Chondrocyte (in vitro differentiated cells): ENCODE measurements around the gene CDR2L. TPM values are rescaled to one million over a fixed set of nuclear protein-coding genes. Genes with fewer than 3 reads are reported as not detected.

ENCODE experiments used
- DNase-seq: peaks from one replicate; pipeline ENCODE4 v3.0.0; 2021; ENCODE audit warnings: mixed read lengths, low spot score
- H3K27ac Mint-ChIP-seq: one replicate; pipeline ENCODE4 v1.8.0; 2021; ENCODE audit warnings: mild to moderate bottlenecking, moderate library complexity, mixed read lengths; ENCODE audit not compliant: unreplicated experiment
- H3K27me3 Mint-ChIP-seq: 2 replicates; pipeline ENCODE4 v1.8.0; 2021; ENCODE audit warnings: low read depth, mixed read lengths
- H3K36me3 Mint-ChIP-seq: 2 replicates; pipeline ENCODE4 v1.8.0; 2021; ENCODE audit warnings: low read depth, mixed read lengths
- H3K4me1 Mint-ChIP-seq: 2 replicates; pipeline ENCODE4 v1.8.0; 2021; ENCODE audit warnings: low read depth, mild to moderate bottlenecking, mixed read lengths
- H3K4me3 Mint-ChIP-seq: one replicate; pipeline ENCODE4 v1.8.0; 2021; ENCODE audit warnings: mild to moderate bottlenecking, moderate library complexity, mixed read lengths; ENCODE audit not compliant: unreplicated experiment
- H3K9me3 Mint-ChIP-seq: 2 replicates; pipeline ENCODE4 v1.8.0; 2021; ENCODE audit warnings: low read depth, mixed read lengths
- total RNA-seq: library from RNA; stranded (reverse); gene quantifications from 3 replicates; pipeline ENCODE4 v1.2.1, GENCODE V29; 2021
- TF ChIP-seq, protein P1 (sequence below): fragments of 200-600 bp; sonication (generic); IDR thresholded peaks from 2 replicates; pipeline ENCODE4 v1.5.0; 2021; ENCODE audit warnings: antibody characterized with exemption, mild to moderate bottlenecking, moderate library complexity

The CDR2L gene
- total RNA-seq, 1 donor from 2014 or later, result 51.0 TPM

DNA sequence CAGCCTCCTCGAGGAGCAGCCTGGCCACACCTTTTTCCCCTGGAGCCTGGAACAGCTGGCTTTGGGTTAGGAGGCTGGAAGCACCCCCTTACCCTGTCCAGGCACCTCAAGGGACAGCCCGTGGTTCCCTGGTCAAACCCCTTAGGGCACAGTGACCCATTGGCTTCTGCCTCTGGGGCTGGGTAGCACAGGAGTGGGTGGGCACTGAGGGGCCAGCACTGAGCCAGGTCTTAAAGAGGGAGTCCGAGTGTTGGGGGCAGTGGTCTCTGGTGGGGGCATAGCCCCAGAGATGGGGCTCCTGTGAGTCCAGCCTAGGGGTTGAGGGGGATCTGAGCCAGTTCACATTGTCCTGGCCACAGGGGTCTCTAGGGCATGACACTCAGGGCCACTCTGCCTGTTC is 36.4 kb upstream of the CDR2L start:
- H3K27me3 Mint-ChIP-seq, result peaks cover 21% of the 10 kb centered on the region
- TF ChIP-seq, protein P1, sequence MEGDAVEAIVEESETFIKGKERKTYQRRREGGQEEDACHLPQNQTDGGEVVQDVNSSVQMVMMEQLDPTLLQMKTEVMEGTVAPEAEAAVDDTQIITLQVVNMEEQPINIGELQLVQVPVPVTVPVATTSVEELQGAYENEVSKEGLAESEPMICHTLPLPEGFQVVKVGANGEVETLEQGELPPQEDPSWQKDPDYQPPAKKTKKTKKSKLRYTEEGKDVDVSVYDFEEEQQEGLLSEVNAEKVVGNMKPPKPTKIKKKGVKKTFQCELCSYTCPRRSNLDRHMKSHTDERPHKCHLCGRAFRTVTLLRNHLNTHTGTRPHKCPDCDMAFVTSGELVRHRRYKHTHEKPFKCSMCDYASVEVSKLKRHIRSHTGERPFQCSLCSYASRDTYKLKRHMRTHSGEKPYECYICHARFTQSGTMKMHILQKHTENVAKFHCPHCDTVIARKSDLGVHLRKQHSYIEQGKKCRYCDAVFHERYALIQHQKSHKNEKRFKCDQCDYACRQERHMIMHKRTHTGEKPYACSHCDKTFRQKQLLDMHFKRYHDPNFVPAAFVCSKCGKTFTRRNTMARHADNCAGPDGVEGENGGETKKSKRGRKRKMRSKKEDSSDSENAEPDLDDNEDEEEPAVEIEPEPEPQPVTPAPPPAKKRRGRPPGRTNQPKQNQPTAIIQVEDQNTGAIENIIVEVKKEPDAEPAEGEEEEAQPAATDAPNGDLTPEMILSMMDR, result no peak
- DNase-seq, result no peak
- no peaks in the 10 kb centered on the region for H3K36me3 Mint-ChIP-seq
- no peaks in the 10 kb centered on the region for H3K4me1 Mint-ChIP-seq
- H3K9me3 Mint-ChIP-seq, result no peaks in the 10 kb centered on the region
- H3K4me3 Mint-ChIP-seq, result no peak overlapping the region
- no peak overlapping the region for H3K27ac Mint-ChIP-seq

DNA sequence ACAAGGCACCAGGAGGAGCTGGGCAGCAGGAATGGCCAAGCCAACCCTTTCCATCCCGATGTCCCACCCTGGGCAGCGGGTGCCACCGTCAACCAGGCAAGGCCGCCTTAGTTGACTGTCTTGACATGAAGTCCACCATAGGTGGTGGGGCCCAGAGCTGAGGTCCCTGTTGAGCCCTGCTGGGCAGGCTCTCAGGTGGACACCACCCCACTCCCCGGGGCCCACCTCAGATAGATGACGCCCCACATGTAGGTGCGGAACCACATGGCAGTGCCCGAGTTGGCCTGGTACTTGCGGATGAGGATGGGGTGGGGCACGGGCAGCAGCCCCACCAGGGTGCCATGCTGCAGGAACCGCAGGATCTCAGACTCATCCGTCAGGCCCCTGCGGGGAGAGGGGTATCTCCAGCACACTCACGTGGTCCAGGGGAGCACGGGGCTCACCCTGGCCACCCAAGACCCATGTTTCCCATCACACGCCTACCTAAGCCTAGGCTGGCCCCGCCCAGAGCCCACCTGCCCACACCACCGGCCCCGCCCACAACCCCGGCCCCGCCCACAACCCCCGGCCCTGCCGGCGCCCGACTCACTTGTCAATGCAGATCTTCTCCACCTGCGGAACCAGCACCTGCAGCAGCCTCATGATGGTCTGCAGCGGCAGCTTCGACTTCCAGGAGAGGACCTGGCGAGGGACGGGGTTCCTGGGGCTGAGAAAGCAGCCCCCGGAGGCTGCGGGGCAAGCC is 35.6 kb upstream of the CDR2L start:
- H3K9me3 Mint-ChIP-seq, result no peaks in the 10 kb centered on the region
- H3K4me1 Mint-ChIP-seq, result no peaks in the 10 kb centered on the region
- peaks cover 16% of the 10 kb centered on the region for H3K27me3 Mint-ChIP-seq
- no peaks in the 10 kb centered on the region for H3K36me3 Mint-ChIP-seq
- DNase-seq, result no peak
- H3K27ac Mint-ChIP-seq, result no peak overlapping the region
- TF ChIP-seq, protein P1, result no peak
- no peak overlapping the region for H3K4me3 Mint-ChIP-seq

DNA sequence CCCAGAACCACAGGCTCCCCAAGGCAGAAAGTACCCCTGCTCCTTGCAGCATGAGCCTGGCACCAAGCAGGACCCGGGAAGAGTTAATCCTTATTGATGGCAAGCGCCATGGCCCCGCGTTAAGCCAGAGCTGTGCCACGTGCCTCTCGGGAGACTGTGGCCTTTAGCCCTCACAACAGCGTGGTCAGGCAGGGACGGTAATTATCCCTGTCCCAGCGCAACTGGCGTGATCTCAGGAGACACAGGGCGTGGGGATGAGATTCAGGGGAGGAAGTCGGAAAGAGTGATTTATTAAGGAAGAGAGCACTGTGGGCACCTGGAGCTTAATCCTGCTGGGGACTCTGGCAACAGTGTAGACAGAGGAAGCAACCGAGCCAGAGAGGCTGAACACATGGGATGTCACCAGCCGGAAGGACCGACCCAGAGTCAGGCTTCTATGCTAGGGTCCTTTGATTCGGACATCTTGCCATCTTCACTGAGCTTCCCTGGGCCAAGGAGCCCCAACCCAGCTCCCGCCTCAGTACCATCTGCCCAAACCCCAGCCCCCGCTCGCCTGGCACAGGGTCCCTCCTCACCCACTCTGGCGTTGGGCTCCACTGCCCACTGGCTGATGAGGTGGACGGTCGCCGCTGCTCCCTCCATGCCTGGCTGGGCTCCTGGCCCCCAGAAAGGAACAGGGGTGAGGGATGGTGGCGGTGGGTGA is 34.9 kb upstream of the CDR2L start:
- Mint-ChIP-seq H3K36me3 (no peaks in the 10 kb centered on the region), H3K9me3 (no peaks in the 10 kb centered on the region), H3K4me3 (no peak overlapping the region), H3K4me1 (no peaks in the 10 kb centered on the region), H3K27me3 (peaks cover 15% of the 10 kb centered on the region), H3K27ac (no peak overlapping the region)
- DNase-seq, result no peak
- TF ChIP-seq, protein P1, result no peak

DNA sequence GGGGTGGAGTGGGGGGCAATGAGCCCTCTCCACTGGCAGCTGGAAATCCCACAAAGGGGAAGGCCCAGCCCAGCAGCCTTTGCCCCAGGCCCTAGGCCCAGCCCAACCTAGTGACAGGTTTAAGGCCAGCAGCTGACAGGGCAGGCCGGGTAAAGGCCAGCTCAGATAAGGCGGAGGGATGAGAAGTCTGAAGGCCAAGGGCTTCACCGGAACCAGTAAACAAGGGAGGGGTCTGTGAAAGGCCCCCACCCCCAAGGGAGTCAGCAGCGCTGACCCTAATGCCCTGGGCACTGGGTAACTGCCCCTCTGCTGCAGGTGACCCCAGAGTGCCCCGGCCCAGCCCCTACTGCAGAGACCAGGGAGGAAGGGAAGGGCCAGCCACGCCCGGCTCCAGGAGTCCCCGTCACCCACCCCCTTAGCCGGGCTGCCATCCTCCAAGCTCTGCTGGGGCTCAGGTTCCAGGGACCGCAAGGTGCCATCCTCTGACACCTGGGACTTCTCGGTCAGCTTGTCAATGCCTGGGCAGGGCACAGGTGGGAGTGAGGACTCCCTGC is 34.2 kb upstream of the CDR2L start:
- DNase-seq, result no peak
- peaks cover 8% of the 10 kb centered on the region for H3K27me3 Mint-ChIP-seq
- TF ChIP-seq, protein P1, result no peak
- H3K9me3 Mint-ChIP-seq, result no peaks in the 10 kb centered on the region
- H3K36me3 Mint-ChIP-seq, result no peaks in the 10 kb centered on the region
- H3K4me1 Mint-ChIP-seq, result no peaks in the 10 kb centered on the region
- no peak overlapping the region for H3K27ac Mint-ChIP-seq
- no peak overlapping the region for H3K4me3 Mint-ChIP-seq

DNA sequence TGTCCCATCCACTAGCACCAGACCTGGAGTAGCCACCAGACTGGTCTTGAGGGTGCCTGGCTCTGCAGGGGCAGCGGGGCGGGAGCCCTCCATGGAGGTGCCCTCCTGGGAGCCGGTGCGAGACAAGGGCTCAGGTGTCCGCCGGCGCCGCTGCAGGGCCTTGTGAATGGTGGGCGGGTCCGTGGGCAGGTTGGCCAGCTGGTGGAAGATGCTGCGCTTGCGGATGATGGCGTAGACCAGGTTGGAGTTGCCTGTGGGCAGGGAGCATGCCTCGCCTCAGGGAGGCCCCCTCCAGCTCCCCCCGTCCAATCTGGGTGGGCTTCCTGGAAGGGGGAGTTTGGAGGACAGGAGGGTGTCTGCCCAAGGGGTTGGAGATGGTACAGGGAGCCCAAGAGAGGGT is 33.3 kb upstream of the CDR2L start:
- Mint-ChIP-seq H3K9me3 (no peaks in the 10 kb centered on the region), H3K27me3 (peaks cover 5% of the 10 kb centered on the region), H3K27ac (no peak overlapping the region), H3K4me3 (no peak overlapping the region), H3K4me1 (no peaks in the 10 kb centered on the region), H3K36me3 (no peaks in the 10 kb centered on the region)
- DNase-seq, result no peak
- TF ChIP-seq, protein P1, result no peak
